T-helper 1 cell treated with Interleukin-12 subunit alpha and Interleukin-12 subunit beta and Interleukin-4 antibody, amounts not matched to agents 30 μg/mL and 1 μg/mL, for 36 hours (primary cell): ENCODE data around the gene MKNK1.

Source experiments
- H3K27ac Mint-ChIP-seq: one replicate; pipeline ENCODE4 v1.8.0; 2021; ENCODE audit warnings: mild to moderate bottlenecking, mixed read lengths
- H3K27me3 Mint-ChIP-seq: one replicate; pipeline ENCODE4 v1.8.0; 2021; ENCODE audit warnings: low read depth, mixed read lengths
- H3K36me3 Mint-ChIP-seq: one replicate; pipeline ENCODE4 v1.8.0; 2021; ENCODE audit warnings: low read depth, mixed read lengths
- H3K4me1 Mint-ChIP-seq: one replicate; pipeline ENCODE4 v1.8.0; 2021; ENCODE audit warnings: low read depth, mixed read lengths
- H3K4me3 Mint-ChIP-seq: one replicate; pipeline ENCODE4 v1.8.0; 2021; ENCODE audit warnings: mild to moderate bottlenecking, moderate library complexity, mixed read lengths
- H3K9me3 Mint-ChIP-seq: one replicate; pipeline ENCODE4 v1.8.0; 2021; ENCODE audit warnings: mixed read lengths

MKNK1 gene

GRCh38 chr1:46526013-46526690 lies 77.9 kb downstream of the MKNK1 start:
- H3K27ac Mint-ChIP-seq: no peak overlapping the region
- peaks cover 27% of the 10 kb centered on the region for H3K4me1 Mint-ChIP-seq
- peaks cover 17% of the 10 kb centered on the region for H3K27me3 Mint-ChIP-seq
- no peaks in the 10 kb centered on the region for H3K9me3 Mint-ChIP-seq
- H3K4me3 Mint-ChIP-seq: no peak overlapping the region
- no peaks in the 10 kb centered on the region for H3K36me3 Mint-ChIP-seq

DNA sequence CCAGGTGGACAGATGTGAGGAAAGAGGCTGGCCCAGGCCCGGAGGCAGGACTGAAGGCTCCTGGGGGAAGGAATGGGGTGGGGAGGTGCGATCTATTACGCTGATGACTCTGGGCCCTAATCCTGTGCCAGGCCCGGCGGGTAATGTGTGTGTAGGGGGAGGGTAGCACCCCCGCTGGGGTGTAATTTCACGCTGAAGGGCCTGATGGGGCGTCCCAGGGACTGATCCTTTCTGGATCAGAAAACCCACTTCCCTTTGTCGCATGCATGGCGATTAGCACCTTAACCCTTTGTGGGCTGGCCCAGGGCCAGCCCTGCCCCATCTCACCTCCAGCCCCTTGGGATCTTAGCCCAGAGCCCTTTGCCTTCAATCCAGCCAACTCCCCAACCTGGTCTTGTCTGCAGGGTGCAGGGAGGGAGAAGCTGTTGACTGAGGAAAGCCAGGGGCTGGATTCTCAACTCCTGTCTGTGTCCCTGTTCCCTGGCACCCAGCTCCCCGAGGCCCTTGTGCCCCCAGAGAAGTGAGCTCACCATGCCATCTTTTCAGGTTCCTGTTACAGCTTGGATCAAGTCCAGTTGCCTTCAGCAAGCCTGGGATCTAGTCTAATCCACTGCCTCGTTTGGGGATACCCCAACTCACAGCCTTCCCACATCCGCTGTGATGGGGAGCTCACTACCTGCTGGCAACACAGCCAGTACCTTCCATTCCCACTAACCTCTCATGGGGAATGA lies 78.7 kb downstream of the MKNK1 start:
- Mint-ChIP-seq H3K27me3 (peaks cover 17% of the 10 kb centered on the region), H3K27ac (no peak overlapping the region), H3K4me1 (peaks cover 27% of the 10 kb centered on the region), H3K36me3 (no peaks in the 10 kb centered on the region), H3K9me3 (no peaks in the 10 kb centered on the region), H3K4me3 (no peak overlapping the region)

DNA sequence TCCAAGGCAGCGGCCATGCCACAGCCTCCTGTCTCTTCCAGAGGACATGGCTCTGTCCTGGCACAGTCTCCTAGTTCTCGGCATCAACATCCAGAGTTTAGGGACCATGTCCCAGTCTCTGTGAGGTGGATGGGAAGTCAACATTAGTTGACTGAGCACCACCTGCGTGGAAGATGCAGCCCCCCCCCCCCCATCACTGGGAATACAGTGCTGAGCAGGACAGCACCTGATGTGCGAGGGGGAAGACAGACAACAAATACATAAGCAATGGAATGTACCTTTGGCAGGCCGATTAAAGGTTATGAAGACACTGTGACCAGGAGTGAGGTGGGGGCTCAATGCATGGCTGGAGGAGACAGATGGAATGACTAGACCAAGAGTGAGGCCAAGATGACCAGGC lies 79.2 kb downstream of the MKNK1 start:
- no peak overlapping the region for H3K4me3 Mint-ChIP-seq
- peaks cover 27% of the 10 kb centered on the region for H3K4me1 Mint-ChIP-seq
- no peak overlapping the region for H3K27ac Mint-ChIP-seq
- H3K27me3 Mint-ChIP-seq: peaks cover 17% of the 10 kb centered on the region
- no peaks in the 10 kb centered on the region for H3K9me3 Mint-ChIP-seq
- no peaks in the 10 kb centered on the region for H3K36me3 Mint-ChIP-seq

DNA sequence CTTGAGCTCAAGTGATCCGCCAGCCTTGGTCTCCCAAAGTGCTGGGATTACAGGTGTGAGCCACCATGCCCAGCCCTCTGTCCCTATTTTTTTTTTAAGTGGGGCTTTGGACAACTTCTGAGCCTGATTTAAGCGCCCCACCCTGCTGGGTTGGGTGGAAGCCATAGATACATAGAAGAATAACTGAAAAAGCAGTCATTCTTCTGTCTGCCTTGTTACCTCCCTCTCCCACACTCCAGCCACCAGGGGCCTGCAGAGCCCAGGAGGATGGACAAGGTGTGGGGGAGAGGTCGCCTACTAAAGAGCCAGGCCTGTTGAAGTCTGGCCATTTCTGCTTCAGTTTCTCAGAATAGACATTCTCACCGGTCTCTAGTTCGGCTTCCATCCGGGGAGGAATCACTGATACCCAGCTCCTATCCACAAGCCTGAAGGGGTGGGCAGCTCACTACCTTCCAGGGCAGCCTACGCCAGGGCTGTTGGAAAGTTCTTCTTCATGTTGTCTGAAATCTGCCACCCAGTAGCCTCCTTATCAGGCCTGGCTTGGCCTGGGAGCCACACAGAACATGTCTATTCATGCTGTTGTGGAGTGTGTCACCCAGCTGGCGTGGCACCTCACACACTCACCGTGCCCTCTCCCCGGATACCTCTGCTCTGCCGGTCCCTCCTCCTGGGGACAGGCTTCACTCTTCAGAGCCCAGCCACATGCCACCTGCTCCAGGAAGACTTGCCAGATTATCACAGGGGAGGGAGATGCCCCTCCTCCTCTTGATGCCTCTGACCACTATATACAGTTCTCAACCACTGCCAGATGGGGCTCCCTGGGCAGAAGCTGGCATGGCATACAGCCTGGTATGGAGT lies 80.3 kb downstream of the MKNK1 start:
- peaks cover 20% of the 10 kb centered on the region for H3K4me1 Mint-ChIP-seq
- H3K4me3 Mint-ChIP-seq: no peak overlapping the region
- no peaks in the 10 kb centered on the region for H3K9me3 Mint-ChIP-seq
- no peak overlapping the region for H3K27ac Mint-ChIP-seq
- no peaks in the 10 kb centered on the region for H3K36me3 Mint-ChIP-seq
- H3K27me3 Mint-ChIP-seq: peaks cover 10% of the 10 kb centered on the region

GRCh38 chr1:46522969-46523320 lies 81.1 kb downstream of the MKNK1 start:
- Mint-ChIP-seq H3K27ac (no peak overlapping the region), H3K4me1 (peaks cover 13% of the 10 kb centered on the region), H3K36me3 (no peaks in the 10 kb centered on the region), H3K4me3 (no peak overlapping the region), H3K9me3 (no peaks in the 10 kb centered on the region), H3K27me3 (peaks cover 16% of the 10 kb centered on the region)

GRCh38 chr1:46522184-46522968 lies 81.7 kb downstream of the MKNK1 start:
- H3K4me3 Mint-ChIP-seq: no peak overlapping the region
- peaks cover 13% of the 10 kb centered on the region for H3K4me1 Mint-ChIP-seq
- H3K36me3 Mint-ChIP-seq: no peaks in the 10 kb centered on the region
- H3K27me3 Mint-ChIP-seq: peaks cover 13% of the 10 kb centered on the region
- H3K9me3 Mint-ChIP-seq: no peaks in the 10 kb centered on the region
- no peak overlapping the region for H3K27ac Mint-ChIP-seq

DNA sequence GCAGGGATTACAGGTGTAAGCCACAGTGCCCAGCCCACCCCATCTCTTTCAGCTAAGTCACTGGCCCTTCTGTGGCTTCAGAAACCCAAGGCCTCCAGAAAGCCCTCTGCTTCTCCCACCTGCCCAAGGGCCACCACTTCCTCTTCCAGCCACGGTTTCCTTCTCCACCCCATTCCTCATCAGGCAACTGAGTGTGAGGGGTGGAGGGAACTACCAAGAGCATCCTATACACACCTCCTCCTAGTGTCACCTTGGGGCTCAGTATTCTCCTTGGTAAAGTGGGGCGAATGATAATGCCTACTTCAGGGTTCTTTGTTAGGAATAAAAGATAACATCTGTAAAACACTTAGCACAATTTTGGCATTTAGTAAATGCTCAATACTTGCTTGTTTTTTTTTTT lies 82.7 kb downstream of the MKNK1 start:
- H3K27me3 Mint-ChIP-seq: peaks cover 17% of the 10 kb centered on the region
- H3K4me3 Mint-ChIP-seq: no peak overlapping the region
- peaks cover 13% of the 10 kb centered on the region for H3K4me1 Mint-ChIP-seq
- no peaks in the 10 kb centered on the region for H3K9me3 Mint-ChIP-seq
- no peaks in the 10 kb centered on the region for H3K36me3 Mint-ChIP-seq
- peak overlapping the region; percentile 8 for H3K27ac Mint-ChIP-seq

DNA sequence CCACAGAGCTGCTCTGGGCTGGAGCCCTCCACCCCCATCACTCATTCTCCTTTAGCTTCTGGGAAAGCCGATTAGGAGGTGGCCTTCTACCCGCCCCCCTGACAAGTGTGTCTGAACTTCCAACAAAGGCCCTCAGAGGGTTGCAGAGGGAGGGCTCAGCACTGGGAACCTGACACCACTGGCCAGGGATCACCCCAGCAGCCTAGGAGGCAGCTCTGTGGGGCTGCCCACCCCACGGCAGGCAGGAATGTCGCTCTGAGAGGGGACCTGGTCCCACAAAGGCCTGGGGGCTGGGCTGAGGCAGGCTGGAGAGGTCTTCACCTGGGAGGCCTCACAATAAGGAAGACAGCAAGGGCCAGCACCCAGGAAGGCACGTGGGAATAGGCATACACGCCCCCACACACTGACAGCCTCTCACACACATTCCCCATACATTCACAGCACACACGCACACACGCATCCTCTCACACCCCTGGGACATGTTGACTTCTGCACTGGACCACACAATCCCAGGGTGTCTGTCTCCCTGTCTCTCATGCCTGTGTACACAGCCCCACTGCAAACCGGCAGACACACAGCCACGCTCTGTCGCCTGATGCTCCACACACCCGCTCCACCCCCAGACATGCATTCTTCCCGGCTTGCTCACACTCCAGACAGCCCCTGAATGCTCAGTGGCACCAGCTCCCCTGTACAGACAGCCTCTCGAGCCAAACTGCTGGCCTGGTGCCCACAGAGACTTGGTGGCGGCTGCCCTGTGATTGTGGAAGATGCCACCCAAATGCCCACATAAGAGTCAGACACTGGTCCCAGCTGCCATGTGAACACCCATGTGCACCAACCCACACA lies 83.8 kb downstream of the MKNK1 start:
- H3K27me3 Mint-ChIP-seq: peaks cover 19% of the 10 kb centered on the region
- H3K36me3 Mint-ChIP-seq: no peaks in the 10 kb centered on the region
- H3K9me3 Mint-ChIP-seq: no peaks in the 10 kb centered on the region
- peaks cover 13% of the 10 kb centered on the region for H3K4me1 Mint-ChIP-seq
- no peak overlapping the region for H3K27ac Mint-ChIP-seq
- no peak overlapping the region for H3K4me3 Mint-ChIP-seq

DNA sequence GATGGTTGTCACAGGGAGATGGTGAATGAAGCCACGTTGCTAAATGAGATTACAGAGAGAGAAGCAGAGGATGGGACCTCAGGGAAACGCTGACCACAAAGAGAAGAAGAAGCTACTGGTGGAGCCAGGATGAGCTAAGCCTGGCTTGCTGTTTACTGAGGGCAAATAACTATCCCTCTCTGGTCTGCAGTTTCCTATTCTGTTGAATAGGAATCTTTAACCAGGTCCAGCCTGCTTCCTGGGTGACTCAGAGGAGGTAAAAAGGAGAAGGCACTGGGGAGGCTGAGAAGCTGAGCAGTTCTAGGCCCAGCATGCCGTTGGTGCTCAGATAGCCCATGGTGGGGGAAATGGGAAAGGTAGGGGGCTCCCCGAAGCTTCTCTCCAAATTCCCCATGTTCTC lies 84.9 kb downstream of the MKNK1 start:
- no peaks in the 10 kb centered on the region for H3K9me3 Mint-ChIP-seq
- peaks cover 19% of the 10 kb centered on the region for H3K27me3 Mint-ChIP-seq
- no peak overlapping the region for H3K27ac Mint-ChIP-seq
- no peaks in the 10 kb centered on the region for H3K36me3 Mint-ChIP-seq
- peaks cover 13% of the 10 kb centered on the region for H3K4me1 Mint-ChIP-seq
- H3K4me3 Mint-ChIP-seq: no peak overlapping the region

GRCh38 chr1:46517932-46518498 lies 86.1 kb downstream of the MKNK1 start:
- no peak overlapping the region for H3K27ac Mint-ChIP-seq
- H3K9me3 Mint-ChIP-seq: no peaks in the 10 kb centered on the region
- no peaks in the 10 kb centered on the region for H3K36me3 Mint-ChIP-seq
- no peak overlapping the region for H3K4me3 Mint-ChIP-seq
- peaks cover 19% of the 10 kb centered on the region for H3K27me3 Mint-ChIP-seq
- peaks cover 13% of the 10 kb centered on the region for H3K4me1 Mint-ChIP-seq

- Mint-ChIP-seq H3K4me3 (no peak overlapping the region), H3K27me3 (peaks cover 19% of the 10 kb centered on the region)
Observed at GRCh38 chr1:46517010-46517600, 87.0 kb downstream of the MKNK1 start.

DNA sequence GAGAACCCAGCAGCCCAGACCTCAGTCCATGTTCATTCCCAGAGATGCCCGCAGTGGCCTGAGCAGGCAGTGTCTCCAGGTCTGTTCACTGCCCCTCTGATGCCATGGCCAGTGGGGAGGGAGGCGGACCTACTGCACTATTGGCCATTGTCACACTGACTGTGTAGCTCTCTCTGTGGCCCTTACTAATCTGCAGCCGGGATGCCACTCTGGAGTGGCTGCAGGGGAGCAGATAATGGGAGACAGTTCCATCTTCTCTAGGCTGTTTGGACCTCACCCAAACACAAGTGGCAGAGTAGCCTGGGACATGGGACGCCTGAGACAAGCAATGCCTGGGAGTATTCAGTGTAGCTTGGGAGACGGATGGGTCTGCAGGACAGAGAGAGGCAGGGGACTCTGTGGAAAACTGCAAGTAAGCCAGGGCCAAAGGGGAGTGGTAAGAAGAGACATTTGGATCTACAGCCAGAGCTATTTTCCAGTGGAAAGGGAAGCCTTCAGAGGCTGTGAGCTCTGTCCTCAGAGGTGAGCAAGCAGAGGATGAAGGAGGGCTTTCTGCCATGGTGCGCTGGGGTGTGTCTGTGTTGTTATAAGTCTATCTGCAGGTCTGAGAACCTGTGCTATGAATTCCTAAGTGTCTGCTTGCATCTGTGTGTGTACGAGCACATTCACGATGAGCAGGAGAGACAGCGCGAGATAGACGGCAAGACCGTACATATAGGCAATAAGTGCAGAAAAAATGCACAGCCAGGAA lies 87.7 kb downstream of the MKNK1 start:
- Mint-ChIP-seq H3K27ac (no peak overlapping the region), H3K36me3 (no peaks in the 10 kb centered on the region), H3K4me3 (no peak overlapping the region), H3K4me1 (peaks cover 1% of the 10 kb centered on the region), H3K27me3 (peaks cover 19% of the 10 kb centered on the region), H3K9me3 (no peaks in the 10 kb centered on the region)

More at GRCh38 chr1:46517010-46517600, 87.0 kb downstream of the MKNK1 start:
- Mint-ChIP-seq H3K4me1 (peaks cover 7% of the 10 kb centered on the region), H3K9me3 (no peaks in the 10 kb centered on the region), H3K27ac (no peak overlapping the region), H3K36me3 (no peaks in the 10 kb centered on the region)
